GM12873 (cell line): ENCODE data around the gene GRIP1.

Experiments
- CTCF ChIP-seq: IDR thresholded peaks from 2 replicates; pipeline ENCODE4 v1.5.1; 2012; ENCODE audit warnings: low read depth, mild to moderate bottlenecking, moderate library complexity, low read length, control low read depth; ENCODE audit not compliant: insufficient read depth; ENCODE audit errors: missing control alignments

Gene GRIP1

GRCh38 chr12:66428261-66428660 is 250.6 kb downstream of the GRIP1 start:
- TF ChIP-seq CTCF = no peak

DNA sequence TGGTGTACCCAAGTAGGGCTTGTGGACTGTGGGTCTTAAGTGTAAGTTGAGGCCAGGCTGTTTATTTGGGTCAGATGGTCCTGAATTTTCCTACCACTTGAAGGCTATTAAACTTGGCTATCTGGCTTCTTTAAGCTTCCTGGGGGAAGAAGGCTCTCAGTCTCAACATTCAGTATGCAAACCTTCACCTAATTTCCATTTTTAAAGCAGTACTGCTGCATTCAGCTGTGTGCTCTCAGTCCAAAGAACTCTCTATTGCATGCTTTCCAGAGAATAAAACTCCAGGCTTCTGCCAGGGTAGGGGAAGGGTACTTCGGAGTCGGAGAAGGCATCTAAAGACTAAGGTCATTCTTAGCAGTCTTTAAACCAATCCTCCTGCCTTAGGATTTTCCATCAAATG is 252.2 kb downstream of the GRIP1 start:
- TF ChIP-seq CTCF = no peak

DNA sequence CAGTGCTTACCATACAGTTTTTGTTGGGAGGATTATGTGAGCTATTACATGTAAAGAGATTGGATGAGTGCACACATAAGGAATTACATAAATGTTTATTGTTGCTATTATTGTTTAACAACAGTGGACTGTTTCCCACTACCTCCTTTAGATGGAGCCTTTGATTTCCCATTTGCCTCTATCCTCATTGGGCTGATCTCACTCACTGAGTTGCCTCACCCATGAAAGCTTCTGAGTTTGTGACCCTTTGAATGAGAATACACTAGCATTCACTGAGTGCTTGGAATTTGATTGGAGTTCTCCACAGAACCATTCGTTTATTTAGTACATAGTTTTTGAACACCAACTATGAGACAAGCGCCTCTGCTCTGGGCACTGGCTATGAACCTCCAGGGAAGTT is 255.6 kb downstream of the GRIP1 start:
- no peak for TF ChIP-seq CTCF

GRCh38 chr12:66418908-66419307 is 260.0 kb downstream of the GRIP1 start:
- no peak for TF ChIP-seq CTCF

DNA sequence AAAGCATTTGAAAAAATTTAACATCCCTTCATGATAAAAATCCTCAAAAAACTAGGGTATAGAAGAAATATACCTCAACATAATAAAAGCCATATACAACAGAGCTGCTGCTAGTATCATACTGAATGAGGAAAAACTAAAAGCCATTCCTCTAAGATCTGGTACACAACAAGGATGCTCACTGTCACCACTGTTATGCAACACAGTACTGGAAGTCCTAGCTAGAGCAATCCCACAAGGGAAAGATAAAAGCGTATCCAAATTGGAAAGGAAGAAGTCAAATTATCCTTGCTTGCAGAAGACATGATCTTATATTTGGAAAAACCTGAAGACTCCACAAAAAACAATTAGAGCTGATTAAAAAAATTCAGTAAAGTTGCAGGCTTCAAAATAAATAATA is 261.7 kb downstream of the GRIP1 start:
- no peak for TF ChIP-seq CTCF

GRCh38 chr12:66409195-66409871 is 269.5 kb downstream of the GRIP1 start:
- peak; percentile 79 for TF ChIP-seq CTCF

GRCh38 chr12:66405395-66405794 is 273.5 kb downstream of the GRIP1 start:
- no peak for TF ChIP-seq CTCF
